CD14-positive monocyte (primary cell): ENCODE data around the gene POLR1B. TPM values are rescaled to one million over a fixed set of nuclear protein-coding genes. Genes with fewer than 3 reads are reported as not detected.
"Not testable (repeated sequence)": the region's sequence is repeated elsewhere in the genome, so short reads cannot be mapped to it uniquely, and the experiment has no call there.

ENCODE experiments used
- DNase-seq, 3 donors: peaks; one replicate each; pipeline ENCODE4 v3.0.0-alpha.2; 2011 to 2022
- H2AFZ ChIP-seq: 2 replicates; pipeline ENCODE4 v1.6.0; 2012; ENCODE audit warnings: mild to moderate bottlenecking, low read depth, low read length, inconsistent platforms; ENCODE audit not compliant: insufficient read depth, poor library complexity, severe bottlenecking
- H3K27ac ChIP-seq, 2 donors: 1 replicate in 1 of 2; 2 replicates in 1 of 2; pipeline ENCODE4 v1.5.1; 2012 to 2013; ENCODE audit warnings: low read length in 2 of 2, control low read depth in 1 of 2, inconsistent platforms in 1 of 2, low read depth in 1 of 2, mild to moderate bottlenecking in 1 of 2
- H3K27me3 ChIP-seq, 2 donors: one replicate each; pipeline versions ENCODE4 v1.6.0 to v1.6.1; 2011 to 2013; ENCODE audit warnings: low read length in 2 of 2; ENCODE audit not compliant: control insufficient read depth in 2 of 2, insufficient read depth in 2 of 2
- H3K36me3 ChIP-seq, 2 donors: replicated peaks in 1 of 2; 1 replicate in 1 of 2; 2 replicates in 1 of 2; pipeline versions ENCODE4 v1.5.1 to v1.6.1; 2012 to 2013; ENCODE audit warnings: low read length in 2 of 2, control low read depth in 1 of 2, inconsistent platforms in 1 of 2, mild to moderate bottlenecking in 1 of 2; ENCODE audit not compliant: insufficient read depth in 2 of 2, control insufficient read depth in 1 of 2
- H3K4me1 ChIP-seq, 2 donors: 1 replicate in 1 of 2; 2 replicates in 1 of 2; pipeline versions ENCODE4 v1.5.1 to v1.6.1; 2012 to 2013; ENCODE audit warnings: low read length in 2 of 2, control low read depth in 1 of 2, inconsistent platforms in 1 of 2, mild to moderate bottlenecking in 1 of 2, moderate library complexity in 1 of 2; ENCODE audit not compliant: insufficient read depth in 2 of 2, control insufficient read depth in 1 of 2
- H3K4me2 ChIP-seq: replicated peaks from 2 replicates; pipeline ENCODE3; 2012; ENCODE audit warnings: low read length, moderate library complexity, mild to moderate bottlenecking; ENCODE audit not compliant: poor library complexity, severe bottlenecking; ENCODE audit errors: extremely low read depth
- H3K4me3 ChIP-seq, 3 experiments: fragments of 200-600 bp in 1 of 3; sonication (generic) in 1 of 3; replicated peaks in 1 of 3; 1 replicate in 2 of 3; 2 replicates in 1 of 3; pipeline ENCODE4 v1.5.1; 2011 to 2013; ENCODE audit warnings: low read length in 3 of 3, mild to moderate bottlenecking in 3 of 3, control low read depth in 2 of 3, low read depth in 2 of 3, inconsistent platforms in 1 of 3, moderate library complexity in 1 of 3
- H3K79me2 ChIP-seq: 2 replicates; pipeline ENCODE4 v1.6.0; 2012; ENCODE audit warnings: mild to moderate bottlenecking, control low read depth, inconsistent platforms, low read length, moderate library complexity; ENCODE audit not compliant: insufficient read depth
- H3K9ac ChIP-seq: 2 replicates; pipeline ENCODE4 v1.6.0; 2017; ENCODE audit warnings: low read length, mild to moderate bottlenecking; ENCODE audit not compliant: insufficient read depth, poor library complexity, severe bottlenecking
- H3K9me3 ChIP-seq, 2 donors: replicated peaks in 1 of 2; 1 replicate in 1 of 2; 2 replicates in 1 of 2; pipeline versions ENCODE4 v1.5.1 to v1.6.1; 2012 to 2013; ENCODE audit warnings: low read length in 2 of 2, control low read depth in 1 of 2; ENCODE audit not compliant: control insufficient read depth in 1 of 2, insufficient read depth in 1 of 2
- H4K20me1 ChIP-seq: 2 replicates; pipeline ENCODE4 v1.6.0; 2012; ENCODE audit warnings: mild to moderate bottlenecking, low read length, control low read depth, moderate library complexity; ENCODE audit not compliant: insufficient read depth
- H3K27ac Mint-ChIP-seq, 7 donors: one replicate each; pipeline ENCODE4 v1.8.0; 2020; ENCODE audit warnings: mild to moderate bottlenecking in 7 of 7, mixed read lengths in 7 of 7, moderate library complexity in 6 of 7, inconsistent platforms in 2 of 7
- H3K27me3 Mint-ChIP-seq, 3 donors: one replicate each; pipeline ENCODE4 v1.8.0; 2021 to 2022; ENCODE audit warnings: low read depth in 3 of 3, mild to moderate bottlenecking in 3 of 3, mixed read lengths in 3 of 3, moderate library complexity in 3 of 3, inconsistent platforms in 1 of 3
- H3K36me3 Mint-ChIP-seq, 2 donors: one replicate each; pipeline ENCODE4 v1.8.0; 2020; ENCODE audit warnings: mixed read lengths in 2 of 2, inconsistent platforms in 1 of 2, mild to moderate bottlenecking in 1 of 2
- H3K4me1 Mint-ChIP-seq: one replicate; pipeline ENCODE4 v1.8.0; 2020; ENCODE audit warnings: mild to moderate bottlenecking, mixed read lengths
- H3K4me3 Mint-ChIP-seq, 2 donors: one replicate each; pipeline ENCODE4 v1.8.0; 2020; ENCODE audit warnings: mild to moderate bottlenecking in 2 of 2, mixed read lengths in 2 of 2, moderate library complexity in 1 of 2
- H3K9me3 Mint-ChIP-seq, 7 donors: one replicate each; pipeline ENCODE4 v1.8.0; 2020 to 2022; ENCODE audit warnings: mixed read lengths in 7 of 7, mild to moderate bottlenecking in 6 of 7, moderate library complexity in 6 of 7, inconsistent platforms in 2 of 7
- CTCF ChIP-seq: fragments of 200-600 bp; IDR thresholded peaks from one replicate; pipeline ENCODE4 v1.8.0; 2022; ENCODE audit warnings: antibody characterized with exemption, mild to moderate bottlenecking
- WGBS: methylation state at CpG from one replicate; pipeline ENCODE4 v1.1.5; 2013; ENCODE audit warnings: missing lambda C conversion rate; ENCODE audit not compliant: insufficient coverage; 5-methylcytosine and 5-hydroxymethylcytosine counted together
- intact Hi-C, 2 donors: fragments of 100-400 bp; cut with micrococcal nuclease; formaldehyde crosslinking; loops; one replicate each; pipeline versions ENCODE4 v1.15.0 to v1.15.1; 2023
- polyA plus RNA-seq, 3 donors: library from polyadenylated mRNA; depleted of rRNA in 1 of 3; unstranded in 2 of 3; stranded (reverse) in 1 of 3; fragments of 300-500 nt in 2 of 3; fragments of >200 nt in 1 of 3; fragmentation: Illumina TruSeq in 2 of 3; gene quantifications; 1 replicate in 2 of 3; 2 replicates in 1 of 3; pipeline ENCODE4 v1.2.3, GENCODE V29; 2012 to 2021

The POLR1B gene
- polyA plus RNA-seq, 3 donors: 5.2 to 6.3 (median 5.3) TPM

- Histone ChIP-seq H4K20me1 (no peaks in the 10 kb centered on the region), H3K27me3 (no peaks in the 10 kb centered on the region), H3K4me3 (no peak overlapping the region), H3K4me2 (no peak overlapping the region), H3K36me3 (peaks cover 19 to 60% of the 10 kb centered on the region in 2 donors), H3K79me2 (no peaks in the 10 kb centered on the region), H2AFZ (no peak overlapping the region), H3K9ac (no peak overlapping the region), H3K4me1 (peaks cover 12 to 15% of the 10 kb centered on the region in 2 donors), H3K27ac (no peak overlapping the region), H3K9me3 (no peaks in the 10 kb centered on the region)
- 100% methylated on average over 4 of the region's 4 CpGs for WGBS
- TF ChIP-seq CTCF: no peak
- peaks cover 58 to 69% of the 10 kb centered on the region in 2 donors for H3K36me3 Mint-ChIP-seq
- H3K4me3 Mint-ChIP-seq: no peak overlapping the region
- H3K27ac Mint-ChIP-seq: no peak overlapping the region
- peaks cover 17% of the 10 kb centered on the region for H3K4me1 Mint-ChIP-seq
- intact Hi-C loops: no loop called here
- peaks cover 0 to 1% (median 0%) of the 10 kb centered on the region in 7 donors for H3K9me3 Mint-ChIP-seq
- no peak for DNase-seq
- no peaks in the 10 kb centered on the region for H3K27me3 Mint-ChIP-seq
Measured at GRCh38 chr2:112530728-112531127, 11.5 kb upstream of the POLR1B start.

- Mint-ChIP-seq H3K27ac (no peak overlapping the region), H3K4me3 (no peak overlapping the region), H3K27me3 (peaks cover 0 to 2% (median 0%) of the 10 kb centered on the region in 3 donors), H3K36me3 (peaks cover 34 to 44% of the 10 kb centered on the region in 2 donors), H3K9me3 (peaks cover 0 to 3% (median 0%) of the 10 kb centered on the region in 7 donors), H3K4me1 (peaks cover 6% of the 10 kb centered on the region)
- no peaks in the 10 kb centered on the region for H3K27me3 ChIP-seq
- H3K4me2 ChIP-seq: no peak overlapping the region
- no peak overlapping the region for H3K27ac ChIP-seq
- H2AFZ ChIP-seq: no peak overlapping the region
- TF ChIP-seq CTCF: no peak
- no peak overlapping the region for H3K4me3 ChIP-seq
- DNase-seq: no peak
- no peaks in the 10 kb centered on the region for H4K20me1 ChIP-seq
- no peak overlapping the region for H3K9ac ChIP-seq
- peaks cover 10 to 38% of the 10 kb centered on the region in 2 donors for H3K36me3 ChIP-seq
- H3K79me2 ChIP-seq: no peaks in the 10 kb centered on the region
- H3K4me1 ChIP-seq: peaks cover 3 to 5% of the 10 kb centered on the region in 2 donors
- no peaks in the 10 kb centered on the region for H3K9me3 ChIP-seq
- intact Hi-C loops: no loop called here
- 90% methylated on average over 1 of the region's 1 CpG for WGBS
Measured at GRCh38 chr2:112534826-112535225, 7.4 kb upstream of the POLR1B start.

GRCh38 chr2:112536665-112537064 lies 5.6 kb upstream of the POLR1B start:
- H3K4me1 ChIP-seq, H3K4me3 ChIP-seq, H3K27ac ChIP-seq, H3K4me3 Mint-ChIP-seq, H3K9me3 ChIP-seq, H2AFZ ChIP-seq, H4K20me1 ChIP-seq, H3K79me2 ChIP-seq, H3K27ac Mint-ChIP-seq, H3K9ac ChIP-seq, intact Hi-C loops, H3K27me3 ChIP-seq, H3K27me3 Mint-ChIP-seq, H3K9me3 Mint-ChIP-seq, H3K4me2 ChIP-seq, DNase-seq: not testable (repeated sequence)
- peaks cover 10 to 22% of the 10 kb centered on the region in 2 donors for H3K36me3 ChIP-seq
- peaks cover 10% of the 10 kb centered on the region for H3K4me1 Mint-ChIP-seq
- peaks cover 21 to 30% of the 10 kb centered on the region in 2 donors for H3K36me3 Mint-ChIP-seq
